ENCODE measurements around the gene RACGAP1. TPM values are rescaled to one million over a fixed set of nuclear protein-coding genes. Genes with fewer than 3 reads are reported as not detected.

RACGAP1 gene
- total RNA-seq, 4 donors from 2014 or later = 10.5 to 23.7 (median 13.1) TPM

DNA sequence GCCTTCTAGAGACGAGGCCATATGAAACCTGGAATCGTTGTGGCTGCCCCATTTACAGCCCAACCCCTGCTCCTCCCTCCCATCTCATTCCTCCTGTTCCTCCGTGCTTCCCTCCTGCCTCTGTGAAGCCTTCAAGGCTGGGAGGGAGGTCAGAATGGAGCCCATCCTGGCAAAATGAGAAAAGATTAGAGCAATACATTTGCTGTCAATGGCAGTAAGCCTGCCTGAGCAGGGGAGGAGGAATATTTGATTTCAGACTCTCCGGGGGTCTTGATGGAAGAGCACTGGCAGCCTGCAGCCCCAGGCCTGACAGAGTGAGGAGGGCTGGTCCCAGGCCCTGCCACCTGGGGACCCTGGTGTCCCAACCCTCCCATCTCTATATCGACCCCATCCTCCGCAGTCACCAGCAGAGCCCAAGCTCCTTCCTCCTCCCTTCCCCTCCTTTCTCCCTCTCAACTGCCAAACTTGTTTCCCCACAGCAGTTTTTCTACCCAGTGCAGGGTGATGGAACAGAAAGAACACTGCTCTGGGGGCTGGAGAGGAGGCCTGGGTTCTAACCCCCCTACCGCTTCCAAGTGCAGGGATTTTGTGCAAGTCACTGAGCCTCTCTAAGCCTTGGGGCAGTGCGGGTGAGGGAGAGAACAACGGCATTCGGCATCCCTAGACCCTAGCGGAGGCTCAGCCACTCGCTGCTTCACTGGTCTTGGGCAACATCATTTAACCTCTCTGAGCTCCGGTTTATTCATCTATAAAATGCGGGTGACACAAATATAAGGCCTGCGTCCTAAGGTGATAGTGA, 16.0 kb upstream of the RACGAP1 start:
- Histone ChIP-seq H3K9me3 (no peaks in the 10 kb centered on the region), H3K36me3 (no peaks in the 10 kb centered on the region), H3K4me1 (no peaks in the 10 kb centered on the region), H3K27me3 (no peaks in the 10 kb centered on the region), H3K4me3 (no peak overlapping the region), H3K27ac (no peak overlapping the region)
- TF ChIP-seq CTCF (IDR thresholded peaks at IDR 0.05) (no peak), POLR2AphosphoS5 (IDR thresholded peaks at IDR 0.05) (no peak), EP300 (IDR thresholded peaks at IDR 0.05) (no peak), POLR2A (IDR thresholded peaks at IDR 0.05) (no peak)
- no peak for ATAC-seq
- 59 to 85% methylated on average over 4 to 5 of the region's 15 CpGs for WGBS, 2 donors (ENCODE audit: low coverage in 1 of 2)

DNA sequence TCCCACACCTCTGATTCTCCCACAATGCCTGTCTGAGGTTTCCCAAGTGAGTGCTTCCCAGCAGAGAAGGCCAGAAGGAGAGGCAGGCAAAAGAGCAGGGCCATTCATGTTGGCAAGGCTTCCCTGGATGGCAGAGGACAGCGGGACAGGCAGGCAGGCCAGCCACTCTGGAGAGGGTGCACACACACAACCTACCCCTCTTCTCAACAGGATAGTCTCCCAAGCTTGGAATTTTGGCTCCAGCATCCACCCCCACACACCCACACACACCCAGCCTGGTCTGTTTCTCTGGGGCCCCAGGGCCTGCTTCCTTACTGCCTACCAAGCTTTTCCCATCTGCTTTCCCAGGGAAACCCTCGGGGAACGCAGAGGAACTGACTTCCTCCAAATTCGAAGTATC, 15.4 kb upstream of the RACGAP1 start:
- no peak for TF ChIP-seq POLR2A (IDR thresholded peaks at IDR 0.05)
- no peak for TF ChIP-seq CTCF (IDR thresholded peaks at IDR 0.05)
- no peak for TF ChIP-seq POLR2AphosphoS5 (IDR thresholded peaks at IDR 0.05)
- TF ChIP-seq EP300 (IDR thresholded peaks at IDR 0.05) = no peak
- no peak for ATAC-seq
- Histone ChIP-seq H3K27me3 (no peaks in the 10 kb centered on the region), H3K9me3 (no peaks in the 10 kb centered on the region), H3K4me1 (no peaks in the 10 kb centered on the region), H3K36me3 (no peaks in the 10 kb centered on the region), H3K27ac (no peak overlapping the region), H3K4me3 (no peak overlapping the region)
- 17 to 40% methylated on average over 1 of the region's 4 CpGs for WGBS, 2 donors (ENCODE audit: low coverage in 1 of 2)

GRCh38 chr12:50039151-50039835, 14.0 kb upstream of the RACGAP1 start:
- H3K9me3 ChIP-seq = no peaks in the 10 kb centered on the region
- 7 to 47% methylated on average over 3 to 7 of the region's 9 CpGs for WGBS, 2 donors (ENCODE audit: low coverage in 1 of 2)
- TF ChIP-seq EP300 (IDR thresholded peaks at IDR 0.05) (no peak), CTCF (IDR thresholded peaks at IDR 0.05) (peak; percentile 73 to 91 (median 84))
- ATAC-seq = peak; percentile 79
- no peaks in the 10 kb centered on the region for H3K4me1 ChIP-seq
- H3K4me3 ChIP-seq = no peak overlapping the region
- no peaks in the 10 kb centered on the region for H3K36me3 ChIP-seq
- no peak overlapping the region for H3K27ac ChIP-seq
- H3K27me3 ChIP-seq = no peaks in the 10 kb centered on the region

DNA sequence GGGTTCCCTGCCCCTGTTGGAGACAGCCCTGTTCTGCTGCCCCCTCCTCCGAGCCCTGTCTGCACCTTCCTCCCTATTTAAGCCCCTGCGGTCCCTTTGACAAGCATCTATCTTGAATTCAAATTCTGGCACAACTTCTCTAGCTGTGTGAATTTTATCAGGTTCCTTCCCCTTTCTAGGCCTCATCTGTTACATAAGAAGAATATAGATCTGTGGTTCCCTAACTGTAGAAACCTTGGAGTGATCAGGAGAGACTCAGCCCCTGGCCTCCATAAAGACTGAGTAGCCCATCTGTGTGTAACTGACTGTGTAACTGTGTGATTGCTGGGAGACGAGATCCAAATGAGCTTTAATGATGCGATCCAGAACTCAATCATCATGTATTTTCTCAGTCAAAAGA, 13.0 kb upstream of the RACGAP1 start:
- peaks cover 5% of the 10 kb centered on the region for H3K27me3 ChIP-seq
- H3K9me3 ChIP-seq = no peaks in the 10 kb centered on the region
- no peak overlapping the region for H3K27ac ChIP-seq
- H3K36me3 ChIP-seq = no peaks in the 10 kb centered on the region
- 94 to 96% methylated on average over 3 to 4 of the region's 4 CpGs for WGBS, 2 donors (ENCODE audit: low coverage in 1 of 2)
- ATAC-seq = no peak
- no peaks in the 10 kb centered on the region for H3K4me1 ChIP-seq
- H3K4me3 ChIP-seq = no peak overlapping the region
- no peak for TF ChIP-seq EP300 (IDR thresholded peaks at IDR 0.05)
- no peak for TF ChIP-seq POLR2AphosphoS5 (IDR thresholded peaks at IDR 0.05)
- TF ChIP-seq CTCF (IDR thresholded peaks at IDR 0.05) = no peak
- TF ChIP-seq POLR2A (IDR thresholded peaks at IDR 0.05) = no peak

All from gastroesophageal sphincter (tissue), 4 donors.